SH-SY5Y (cell line): ENCODE data around the gene ST3GAL5.

Source experiments
- GATA2 ChIP-seq: IDR thresholded peaks from 2 replicates; pipeline ENCODE4 v1.6.1; 2011; ENCODE audit warnings: mild to moderate bottlenecking, low read depth, low read length
- GATA3 ChIP-seq: IDR thresholded peaks from 2 replicates; pipeline ENCODE4 v1.6.1; 2011; ENCODE audit warnings: low read depth, mild to moderate bottlenecking, low read length, moderate library complexity

- TF ChIP-seq GATA3 (no peak), GATA2 (no peak)
Observed at GRCh38 chr2:85862426-85862825, 26.4 kb downstream of the ST3GAL5 start.
